Placental pericyte (primary cell): Measurements from ENCODE around the gene SKIC2. TPM values are rescaled to one million over a fixed set of nuclear protein-coding genes. Genes with fewer than 3 reads are reported as not detected.

ENCODE experiments used
- small RNA-seq: library from RNA; depleted of rRNA; stranded (forward); fragments of <200 nt; gene quantifications from one replicate; pipeline ENCODE3, GENCODE V24; 2012; ENCODE audit warnings: low replicate concordance
- total RNA-seq: library from RNA; depleted of rRNA; stranded (reverse); fragments of >200 nt; gene quantifications from 2 replicates; pipeline ENCODE4 v1.2.3, GENCODE V29; 2012

SKIC2 gene
- total RNA-seq, result 51.0 and 70.0 TPM in 2 replicates

GRCh38 chr6:31958741-31959739, at the start of gene SKIC2, which contains the start of gene NELFE:
TSS of gene SKIC2 (plus strand) at chr6:31959175. CDS start at chr6:31959193, 18 bp downstream.
TSS of gene NELFE (minus strand) at chr6:31958971. CDS start at chr6:31958446, 525 bp downstream.

GRCh38 chr6:31927242-31927862, 31.6 kb upstream of the SKIC2 start, which contains the start of gene C2:
TSS of gene C2 (plus strand) at chr6:31927717. CDS start at chr6:31927753, 36 bp downstream.

GRCh38 chr6:31945507-31946369, 13.2 kb upstream of the SKIC2 start, which contains the start of gene CFB:
TSS of gene CFB (plus strand) at chr6:31946095. CDS start at chr6:31946222, 127 bp downstream.

GRCh38 chr6:31971993-31972708, 13.2 kb downstream of the SKIC2 start, which contains the start of gene DXO:
TSS of gene DXO (minus strand) at chr6:31972138. CDS start at chr6:31971675, 463 bp downstream.

GRCh38 chr6:31981744-31982143, 22.8 kb downstream of the SKIC2 start, which contains the start of gene C4A:
TSS of gene C4A (plus strand) at chr6:31982057. CDS start at chr6:31982108, 51 bp downstream.

GRCh38 chr6:32014547-32014946, 55.6 kb downstream of the SKIC2 start, which contains the start of gene C4B:
TSS of gene C4B (plus strand) at chr6:32014795. CDS start at chr6:32014846, 51 bp downstream.

Small RNAs within 50 kb of the gene (small RNA-seq; reads per million reads assigned to genes)
- not detected for gene AL645922.1

Other genes starting within 250 kb of the SKIC2 start
- gene LY6G6D, start 243.8 kb upstream of the SKIC2 start, total RNA-seq, result not detected in 2 replicates
- not detected in 2 replicates for gene LY6G6C, start 237.4 kb upstream of the SKIC2 start, total RNA-seq
- not detected in 2 replicates for gene MPIG6B, start 235.8 kb upstream of the SKIC2 start, total RNA-seq
- 36.5 and 45.7 TPM in 2 replicates for gene DDAH2, start 229.9 kb upstream of the SKIC2 start, total RNA-seq
- gene CLIC1, start 222.6 kb upstream of the SKIC2 start, total RNA-seq, result 585 and 1,126 TPM in 2 replicates
- gene MSH5, start 219.2 kb upstream of the SKIC2 start, total RNA-seq, result 7.0 and 26.8 TPM in 2 replicates
- 0.44 and 1.1 TPM in 2 replicates for gene SAPCD1, start 196.5 kb upstream of the SKIC2 start, total RNA-seq
- gene VWA7, start 181.8 kb upstream of the SKIC2 start, total RNA-seq, result 0.14 and 0.44 TPM in 2 replicates
- 51.6 and 105 TPM in 2 replicates for gene VARS1, start 163.4 kb upstream of the SKIC2 start, total RNA-seq
- 19.9 and 54.0 TPM in 2 replicates for gene LSM2, start 152.2 kb upstream of the SKIC2 start, total RNA-seq
- gene HSPA1L, start 143.9 kb upstream of the SKIC2 start, total RNA-seq, result 0.72 and 0.88 TPM in 2 replicates
- 81.4 and 101 TPM in 2 replicates for gene HSPA1A, start 143.6 kb upstream of the SKIC2 start, total RNA-seq
- 78.3 and 86.0 TPM in 2 replicates for gene HSPA1B, start 131.4 kb upstream of the SKIC2 start, total RNA-seq
- gene NEU1, start 96.4 kb upstream of the SKIC2 start, total RNA-seq, result 84.3 and 201 TPM in 2 replicates
- gene SLC44A4, start 80.2 kb upstream of the SKIC2 start, total RNA-seq, result under 0.01 TPM in 1 of 2 replicates, not detected in the other
- 35.0 and 51.1 TPM in 2 replicates for gene EHMT2, start 61.5 kb upstream of the SKIC2 start, total RNA-seq
- 1.4 and 2.8 TPM in 2 replicates for gene ZBTB12, start 57.1 kb upstream of the SKIC2 start, total RNA-seq
- gene C2, start 31.5 kb upstream of the SKIC2 start, total RNA-seq, result 0.29 and 14.2 TPM in 2 replicates
- 2.3 and 62.8 TPM in 2 replicates for gene CFB, start 13.1 kb upstream of the SKIC2 start, total RNA-seq
- gene NELFE, start 204 bp upstream of the SKIC2 start, total RNA-seq, result 125 and 137 TPM in 2 replicates
- 17.3 and 31.7 TPM in 2 replicates for gene DXO, start 13.0 kb downstream of the SKIC2 start, total RNA-seq
- 1.7 and 10.3 TPM in 2 replicates for gene C4A, start 22.9 kb downstream of the SKIC2 start, total RNA-seq
- gene C4B, start 55.6 kb downstream of the SKIC2 start, total RNA-seq, result 1.4 and 6.3 TPM in 2 replicates
- gene CYP21A2, start 79.2 kb downstream of the SKIC2 start, total RNA-seq, result not detected in 2 replicates
- 3.0 and 81.8 TPM in 2 replicates for gene TNXB, start 150.2 kb downstream of the SKIC2 start, total RNA-seq
- gene ATF6B, start 169.1 kb downstream of the SKIC2 start, total RNA-seq, result 28.8 and 39.2 TPM in 2 replicates
- 5.9 and 6.4 TPM in 2 replicates for gene FKBPL, start 171.1 kb downstream of the SKIC2 start, total RNA-seq
- gene PRRT1, start 192.8 kb downstream of the SKIC2 start, total RNA-seq, result 0.29 and 0.44 TPM in 2 replicates
- 25.8 and 46.8 TPM in 2 replicates for gene PPT2, start 195.0 kb downstream of the SKIC2 start, total RNA-seq
- gene EGFL8, start 205.4 kb downstream of the SKIC2 start, total RNA-seq, result 0.44 and 0.86 TPM in 2 replicates
- gene AGPAT1, start 216.9 kb downstream of the SKIC2 start, total RNA-seq, result 43.3 and 48.4 TPM in 2 replicates
- 24.3 and 35.6 TPM in 2 replicates for gene RNF5, start 219.2 kb downstream of the SKIC2 start, total RNA-seq
- gene AGER, start 225.1 kb downstream of the SKIC2 start, total RNA-seq, result 0.29 and 0.66 TPM in 2 replicates
- gene PBX2, start 231.0 kb downstream of the SKIC2 start, total RNA-seq, result 51.4 and 57.8 TPM in 2 replicates
- 5.5 and 10.9 TPM in 2 replicates for gene GPSM3, start 233.5 kb downstream of the SKIC2 start, total RNA-seq